ENCODE measurements around the gene SNX2.
A peak's percentile ranks its signal among the peaks of the same experiment; 100 is the strongest.
"Not testable (repeated sequence)": the region's sequence is repeated elsewhere in the genome, so short reads cannot be mapped to it uniquely, and the experiment has no call there.

The SNX2 gene, protein sequence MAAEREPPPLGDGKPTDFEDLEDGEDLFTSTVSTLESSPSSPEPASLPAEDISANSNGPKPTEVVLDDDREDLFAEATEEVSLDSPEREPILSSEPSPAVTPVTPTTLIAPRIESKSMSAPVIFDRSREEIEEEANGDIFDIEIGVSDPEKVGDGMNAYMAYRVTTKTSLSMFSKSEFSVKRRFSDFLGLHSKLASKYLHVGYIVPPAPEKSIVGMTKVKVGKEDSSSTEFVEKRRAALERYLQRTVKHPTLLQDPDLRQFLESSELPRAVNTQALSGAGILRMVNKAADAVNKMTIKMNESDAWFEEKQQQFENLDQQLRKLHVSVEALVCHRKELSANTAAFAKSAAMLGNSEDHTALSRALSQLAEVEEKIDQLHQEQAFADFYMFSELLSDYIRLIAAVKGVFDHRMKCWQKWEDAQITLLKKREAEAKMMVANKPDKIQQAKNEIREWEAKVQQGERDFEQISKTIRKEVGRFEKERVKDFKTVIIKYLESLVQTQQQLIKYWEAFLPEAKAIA

GRCh38 chr5:122774861-122775549 is at the start of gene SNX2:
Gene SNX2, plus strand, starts transcription at chr5:122775080. Its CDS starts 24 bp downstream, at chr5:122775104.
- DNase-seq = peak; percentile 82

- DNase-seq = no peak
Observed at GRCh38 chr5:122727112-122727541, 47.8 kb upstream of the SNX2 start.

DNA sequence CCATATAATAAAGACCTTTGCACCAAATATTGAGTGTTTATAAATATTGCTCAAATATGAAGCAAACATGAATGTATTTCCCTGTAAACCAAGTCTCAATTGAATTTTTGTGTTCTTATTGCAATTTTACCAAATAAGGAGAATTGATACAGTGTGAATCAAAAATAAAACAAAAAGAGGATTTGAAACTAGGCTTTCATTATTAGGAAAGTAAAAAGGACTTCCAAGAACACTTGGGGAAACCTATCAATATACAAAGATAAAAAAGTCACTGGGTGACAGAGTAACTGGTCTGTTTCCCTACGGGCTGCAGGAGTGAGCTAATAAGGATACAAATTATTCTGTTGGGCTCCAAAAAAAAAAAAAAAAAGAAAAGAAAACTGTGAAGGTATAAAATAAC is 44.8 kb upstream of the SNX2 start:
- no peak for DNase-seq

GRCh38 chr5:122730456-122730855 is 44.4 kb upstream of the SNX2 start:
- DNase-seq = no peak

DNA sequence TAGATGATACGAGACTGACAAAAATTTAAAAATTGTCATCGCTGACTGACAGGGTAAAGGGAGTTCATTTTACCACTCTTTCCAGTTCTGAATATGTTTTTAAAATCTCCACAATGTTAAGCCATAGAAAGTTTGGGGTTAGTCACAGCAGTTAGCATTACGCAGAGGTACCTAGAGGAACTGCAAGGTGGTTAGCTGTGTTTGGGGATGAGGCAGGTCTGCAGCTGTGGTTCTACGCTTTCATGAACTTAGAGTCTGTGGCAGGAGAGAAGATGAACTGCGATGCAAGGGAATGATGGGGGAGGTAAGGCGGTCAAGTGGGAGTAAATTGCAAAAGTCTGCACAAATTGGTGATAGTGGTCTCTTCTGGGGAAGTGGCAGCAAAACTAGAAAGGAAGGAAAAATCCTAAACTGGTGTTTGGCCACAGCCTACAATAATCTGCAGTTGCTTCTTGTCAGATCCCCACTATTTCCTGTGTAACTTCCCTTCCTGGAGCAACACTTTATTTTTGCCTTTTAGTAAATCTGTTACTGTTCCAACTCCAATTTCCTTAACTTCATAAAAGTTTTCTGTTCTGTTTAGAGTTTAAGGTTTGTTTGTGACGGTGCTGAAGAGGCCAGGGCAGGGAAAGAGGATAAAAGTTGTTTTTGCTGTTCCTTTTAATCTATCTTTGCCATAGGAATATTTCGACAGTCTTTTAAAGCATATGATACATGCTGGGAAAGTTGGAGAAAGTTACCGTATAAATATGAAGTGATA is 38.6 kb upstream of the SNX2 start:
- no peak for DNase-seq

- DNase-seq = no peak
Observed at GRCh38 chr5:122738088-122738487, 36.8 kb upstream of the SNX2 start.

- DNase-seq = no peak
Observed at GRCh38 chr5:122741681-122742080, 33.2 kb upstream of the SNX2 start.

- DNase-seq = no peak
Observed at GRCh38 chr5:122743261-122743660, 31.6 kb upstream of the SNX2 start.

DNA sequence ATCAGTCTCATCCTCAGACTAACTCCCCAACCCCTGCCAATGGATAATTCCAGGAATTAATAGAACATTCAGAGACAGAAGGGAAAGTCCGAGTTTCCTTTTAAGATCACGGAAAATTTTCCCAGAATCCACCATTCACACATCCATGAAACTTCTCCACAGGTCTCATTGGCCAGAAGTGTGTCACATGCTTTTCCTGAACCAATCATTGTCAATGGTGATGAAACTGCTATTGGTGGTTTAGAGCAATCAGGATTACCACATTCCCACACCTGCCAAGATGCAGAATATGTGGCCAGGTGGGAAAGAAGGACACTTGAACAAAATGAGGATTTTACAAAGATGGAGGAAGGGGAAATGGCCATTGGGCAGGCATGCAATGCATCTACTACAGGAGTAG is 29.3 kb upstream of the SNX2 start:
- DNase-seq = no peak

GRCh38 chr5:122749886-122750285 is 25.0 kb upstream of the SNX2 start:
- DNase-seq = no peak

- no peak for DNase-seq
Observed at GRCh38 chr5:122751293-122751782, 23.5 kb upstream of the SNX2 start.

DNA sequence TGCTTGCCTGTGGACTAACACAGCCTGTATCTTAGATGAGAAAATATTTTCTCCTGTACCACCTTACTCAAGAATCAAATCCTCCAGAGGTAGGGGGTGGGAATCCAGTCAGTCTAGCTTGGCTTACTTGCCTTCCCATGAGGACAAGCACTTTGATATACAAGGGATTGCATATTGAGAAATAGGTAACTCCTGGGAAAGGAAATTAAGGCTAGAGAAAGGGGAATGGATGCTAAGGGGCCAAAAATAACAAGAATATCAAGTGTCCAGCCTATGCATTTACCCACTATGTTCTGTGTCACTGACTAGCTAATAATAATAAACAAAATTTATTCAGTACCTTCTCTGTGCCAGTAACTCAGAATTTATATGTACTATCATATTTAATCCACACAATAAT is 21.4 kb upstream of the SNX2 start:
- no peak for DNase-seq

GRCh38 chr5:122755783-122756182 is 19.1 kb upstream of the SNX2 start:
- no peak for DNase-seq

DNA sequence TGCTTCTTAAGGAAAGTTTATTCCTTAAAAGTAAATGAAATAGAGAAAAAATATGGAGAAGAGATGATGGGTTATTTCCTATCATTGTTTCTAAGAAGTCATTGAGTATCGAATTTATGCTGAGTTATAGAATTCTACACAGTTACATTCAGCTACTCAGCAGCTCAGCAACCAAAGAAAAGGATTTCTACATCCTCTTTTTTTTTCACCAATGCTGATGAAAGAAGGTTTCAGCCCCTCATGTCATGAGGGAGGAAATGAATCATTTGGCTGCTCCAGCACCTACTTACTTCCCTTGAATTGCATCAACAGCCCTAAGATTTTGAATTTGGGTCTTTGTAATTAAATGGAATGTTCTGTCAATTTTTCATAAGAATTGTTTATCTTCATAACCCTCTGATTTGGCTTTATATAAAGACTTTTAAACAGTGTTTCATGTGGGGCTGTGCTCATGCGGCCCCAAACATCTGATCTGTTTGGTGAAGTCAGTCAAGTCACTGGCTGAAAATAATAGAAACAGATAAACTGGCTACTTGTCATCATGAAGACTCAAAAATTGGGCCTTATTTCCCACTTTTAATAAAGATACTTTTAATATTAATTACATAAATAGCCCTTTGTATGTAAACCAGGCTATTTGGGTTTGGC is 18.5 kb upstream of the SNX2 start:
- no peak for DNase-seq

DNA sequence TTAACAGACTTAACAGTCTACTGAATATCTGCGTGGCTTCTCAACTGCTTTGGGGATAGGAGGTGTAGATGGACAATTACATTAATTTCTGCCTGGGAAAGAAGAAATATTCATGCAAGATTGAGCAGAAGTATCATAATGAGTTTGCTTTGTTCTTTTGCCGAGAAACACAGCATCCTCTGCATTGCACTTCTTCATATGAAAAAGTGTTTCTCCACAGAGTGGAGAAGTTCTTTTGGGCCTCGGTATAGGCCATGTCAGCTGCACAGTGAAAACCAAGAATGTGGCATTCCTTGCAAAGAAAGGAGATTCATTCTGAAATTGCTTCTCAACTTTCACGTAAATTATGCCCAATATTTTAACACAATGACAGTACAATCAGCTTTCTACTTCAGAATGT is 17.6 kb upstream of the SNX2 start:
- DNase-seq = no peak

GRCh38 chr5:122759241-122760070 is 15.4 kb upstream of the SNX2 start:
- no peak for DNase-seq

DNA sequence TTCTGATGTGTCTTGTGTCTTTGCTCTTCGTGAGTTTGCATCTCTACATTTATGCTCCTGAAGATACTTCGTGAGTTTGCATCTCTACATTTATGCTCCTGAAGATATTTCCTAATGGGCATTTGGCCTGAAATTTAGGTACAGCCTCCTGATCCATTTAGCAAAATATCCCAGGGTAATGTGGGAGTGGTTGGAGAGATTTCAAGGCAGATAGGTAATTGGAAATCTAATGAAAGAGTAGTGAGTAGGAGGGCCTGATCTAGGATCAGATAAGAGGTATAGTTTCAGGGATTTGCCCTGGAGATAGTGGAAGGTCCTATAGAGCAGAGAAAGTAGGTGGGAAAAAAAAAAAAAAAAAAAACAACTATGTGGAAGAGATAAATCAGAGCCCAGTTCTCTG is 14.6 kb upstream of the SNX2 start:
- DNase-seq = no peak

DNA sequence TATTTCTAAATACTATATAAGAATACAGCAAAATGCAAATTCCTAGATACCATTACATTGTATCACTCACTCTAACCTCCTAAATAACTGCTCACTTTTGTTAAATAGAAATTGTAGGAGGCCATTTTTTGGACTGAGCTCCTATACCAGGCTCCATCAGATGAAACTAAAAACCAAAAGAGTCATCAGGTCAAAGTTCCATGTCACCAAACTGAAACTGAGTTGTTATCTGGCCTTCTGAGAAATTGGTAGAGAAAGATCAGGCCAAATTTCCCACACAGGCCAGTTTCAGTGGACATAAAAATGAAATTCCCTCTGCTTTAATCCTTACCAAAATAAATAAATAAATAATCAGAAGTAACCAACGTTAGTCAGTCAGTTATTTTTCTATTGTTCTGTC is 13.8 kb upstream of the SNX2 start:
- DNase-seq = no peak

GRCh38 chr5:122761896-122762295 is 13.0 kb upstream of the SNX2 start:
- DNase-seq = not testable (repeated sequence)

- DNase-seq = no peak
Observed at GRCh38 chr5:122766130-122766529, 8.8 kb upstream of the SNX2 start.

DNA sequence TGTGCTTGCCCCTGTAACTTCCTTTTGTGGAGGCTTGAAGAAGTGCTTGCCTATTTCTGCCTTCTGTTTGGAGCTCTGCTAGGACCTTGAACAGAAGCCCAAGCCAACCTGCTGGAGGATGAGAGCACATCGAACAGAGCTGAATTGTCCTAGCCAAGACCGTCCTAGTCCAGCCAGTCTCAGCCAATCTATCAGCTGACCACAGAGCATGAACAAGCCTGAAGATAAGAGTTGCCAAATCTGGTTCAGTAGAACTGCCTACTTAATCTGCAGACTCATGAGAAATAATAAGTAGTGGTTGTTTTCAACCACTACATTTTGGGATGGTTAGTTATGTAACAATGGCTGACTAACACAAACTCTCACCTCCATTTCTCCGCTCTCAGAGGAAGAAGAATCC is 4.4 kb upstream of the SNX2 start:
- DNase-seq = no peak

GRCh38 chr5:122772446-122772845 is 2.4 kb upstream of the SNX2 start:
- DNase-seq = no peak
